K562 (cell line): Measurements from ENCODE around the gene ORC5. TPM values are rescaled to one million over a fixed set of nuclear protein-coding genes. Genes with fewer than 3 reads are reported as not detected.

Experiments
- ATAC-seq: fragments of 200-7000 bp; cut with Tn5 transposase; 3 replicates; pipeline ENCODE4 v1.9.1; 2020; ENCODE audit warnings: moderate library complexity
- BruUV-seq: library from RNA; stranded (reverse); fragments of 400-500 nt; replicated peaks from 2 replicates; lab custom pipeline; 2021; lab: Mats Ljungman, UMichigan
- CTCF ChIA-PET: fragments of 300-600 bp; formaldehyde crosslinking; extraction: SDS; loops from one replicate; lab custom pipeline; 2021; ENCODE audit warnings: low intra/inter-chr PET ratio; lab: Yijun Ruan, JAX
- POLR2A ChIA-PET: fragments of 300-600, 350-650 bp; sonication (Branson Sonifier 250); formaldehyde crosslinking; extraction: SDS; loops from one replicate; lab custom pipeline; 2021; ENCODE audit warnings: antibody characterized with exemption, inconsistent platforms; lab: Yijun Ruan, JAX
- DNase-seq, 4 experiments: peaks; one replicate each; pipeline versions ENCODE4 v3.0.0 to v3.0.0-alpha.2; 2011 to 2018; ENCODE audit warnings: low spot score in 3 of 4, mixed read lengths in 3 of 4; ENCODE audit errors: extremely low read depth in 1 of 4
- FAIRE-seq: peaks from 2 replicates; lab custom pipeline; 2011; peaks lifted over from hg19 to GRCh38; lab: Jason Lieb, UNC
- H2AFZ ChIP-seq: 2 replicates; pipeline ENCODE4 v1.6.0; 2011; ENCODE audit warnings: low read depth, low read length, control low read depth, inconsistent platforms
- H3K27ac ChIP-seq: fragments of 200-600 bp; 3 replicates; pipeline ENCODE4 v1.8.0; 2011; ENCODE audit warnings: low read depth, mild to moderate bottlenecking, control low read depth, inconsistent platforms, low read length, moderate library complexity, mixed read lengths; ENCODE audit errors: extremely low read depth
- H3K27me3 ChIP-seq, 2 experiments: fragments of 300-600 bp in 1 of 2; 2 replicates in 1 of 2; 3 replicates in 1 of 2; pipeline versions ENCODE4 v1.6.0 to v1.8.0; 2011; ENCODE audit warnings: inconsistent platforms in 2 of 2, low read length in 2 of 2, mild to moderate bottlenecking in 1 of 2, mixed read lengths in 1 of 2, moderate library complexity in 1 of 2; ENCODE audit not compliant: control insufficient read depth in 2 of 2, insufficient read depth in 2 of 2
- H3K36me3 ChIP-seq: fragments of 300-600 bp; 3 replicates; pipeline ENCODE4 v1.8.0; 2011; ENCODE audit warnings: mild to moderate bottlenecking, low read length, inconsistent platforms; ENCODE audit not compliant: control insufficient read depth, insufficient read depth
- H3K4me1 ChIP-seq, 2 experiments: fragments of 200-600 bp in 1 of 2; replicated peaks in 1 of 2; 2 replicates in 1 of 2; 3 replicates in 1 of 2; pipeline versions ENCODE4 v1.5.1 to v1.8.0; 2011; ENCODE audit warnings: inconsistent platforms in 2 of 2, low read length in 2 of 2, mild to moderate bottlenecking in 1 of 2, mixed read lengths in 1 of 2, moderate library complexity in 1 of 2; ENCODE audit not compliant: control insufficient read depth in 2 of 2, insufficient read depth in 2 of 2
- H3K4me2 ChIP-seq: 2 replicates; pipeline ENCODE4 v1.6.1; 2011; ENCODE audit warnings: low read length, control low read depth, inconsistent platforms, mixed read lengths; ENCODE audit not compliant: insufficient read depth
- H3K4me3 ChIP-seq: fragments of 200-600 bp; sonication (generic), shearing (Covaris generic); 2 replicates; pipeline ENCODE4 v1.5.1; 2016; ENCODE audit warnings: control low read depth, inconsistent platforms
- H3K79me2 ChIP-seq: fragments of 200-600 bp; 3 replicates; pipeline ENCODE4 v1.8.0; 2011; ENCODE audit warnings: low read length, inconsistent platforms; ENCODE audit not compliant: control insufficient read depth, insufficient read depth
- H3K9ac ChIP-seq, 2 experiments: 2 replicates each; pipeline versions ENCODE4 v1.6.0 to v1.6.1; 2011; ENCODE audit warnings: low read depth in 2 of 2, low read length in 2 of 2, control low read depth in 1 of 2, inconsistent platforms in 1 of 2, mild to moderate bottlenecking in 1 of 2, mixed read lengths in 1 of 2; ENCODE audit not compliant: insufficient read depth in 1 of 2
- H3K9me1 ChIP-seq: one replicate; pipeline ENCODE4 v1.6.0; 2011; ENCODE audit warnings: inconsistent platforms, mild to moderate bottlenecking, low read length, moderate library complexity; ENCODE audit not compliant: control insufficient read depth, insufficient read depth
- H3K9me3 ChIP-seq: replicated peaks from 2 replicates; pipeline ENCODE4 v1.5.1; 2011; ENCODE audit warnings: low read depth, low read length, inconsistent platforms; ENCODE audit not compliant: control insufficient read depth, insufficient read depth
- H4K20me1 ChIP-seq: replicated peaks from 2 replicates; pipeline ENCODE4 v1.6.1; 2011; ENCODE audit warnings: low read length, inconsistent platforms, mixed read lengths; ENCODE audit not compliant: control insufficient read depth, insufficient read depth
- CHAMP1 ChIP-seq: fragments of 450-650 bp; IDR thresholded peaks from 2 replicates; pipeline ENCODE4 v1.6.1; 2016; ENCODE audit warnings: mild to moderate bottlenecking
- CREB3 ChIP-seq: fragments of 450-650 bp; conservative IDR thresholded peaks from 2 replicates; pipeline ENCODE4 v1.6.1; 2016; ENCODE audit warnings: missing genetic modification characterization, low read depth, mild to moderate bottlenecking, missing compliant biosample characterization, moderate library complexity
- CREBBP ChIP-seq: IDR thresholded peaks from one replicate; pipeline ENCODE4 v1.6.1; 2012; ENCODE audit warnings: low read depth, mild to moderate bottlenecking, control low read depth, inconsistent platforms, low read length
- DIDO1 ChIP-seq: fragments of 450-650 bp; IDR thresholded peaks from 2 replicates; pipeline ENCODE4 v1.6.1; 2016; ENCODE audit warnings: low read depth, missing biosample characterization, missing genetic modification characterization
- DMBX1 ChIP-seq: fragments of 250-450 bp; sonication (Bioruptor Pico); IDR thresholded peaks from 2 replicates; pipeline ENCODE4 v1.8.0; 2022; ENCODE audit warnings: inconsistent platforms, mild to moderate bottlenecking, moderate library complexity, borderline replicate concordance
- FUS ChIP-seq: fragments of 200-400 bp; formaldehyde crosslinking; optimal IDR thresholded peaks from 2 replicates; pipeline ENCODE3; 2017; ENCODE audit warnings: low read depth, low read length
- GABPA ChIP-seq: fragments of 200-800 bp; sonication (Bioruptor generic); conservative IDR thresholded peaks from 2 replicates; pipeline ENCODE4 v1.6.1; 2016; ENCODE audit warnings: low read depth, missing genetic modification characterization, missing compliant biosample characterization
- MITF ChIP-seq: IDR thresholded peaks from 2 replicates; pipeline ENCODE4 v1.6.1; 2014; ENCODE audit warnings: antibody characterized with exemption
- PHB2 ChIP-seq: fragments of 450-650 bp; IDR thresholded peaks from 2 replicates; pipeline ENCODE4 v1.6.1; 2017; ENCODE audit warnings: low read depth
- PHTF2 ChIP-seq: fragments of 250-450 bp; sonication (Bioruptor Pico); IDR thresholded peaks from 2 replicates; pipeline ENCODE4 v1.5.0; 2021; ENCODE audit warnings: mild to moderate bottlenecking
- PTRF ChIP-seq: fragments of 450-650 bp; IDR thresholded peaks from 2 replicates; pipeline ENCODE4 v1.6.1; 2016; ENCODE audit warnings: mild to moderate bottlenecking, missing genetic modification characterization, missing compliant biosample characterization
- XRCC3 ChIP-seq: fragments of 450-650 bp; IDR thresholded peaks from 2 replicates; pipeline ENCODE4 v1.6.1; 2017; ENCODE audit warnings: mild to moderate bottlenecking, moderate library complexity
- ZNF174 ChIP-seq: fragments of 250-450 bp; sonication (Bioruptor Pico); IDR thresholded peaks from 2 replicates; pipeline ENCODE4 v1.4.0; 2020; ENCODE audit warnings: mild to moderate bottlenecking
- ZNF592 ChIP-seq: fragments of 450-650 bp; IDR thresholded peaks from 2 replicates; pipeline ENCODE4 v1.6.1; 2017; ENCODE audit warnings: antibody characterized with exemption, mild to moderate bottlenecking
- ZNF764 ChIP-seq: fragments of 250-450 bp; sonication (Bioruptor Pico); IDR thresholded peaks from 2 replicates; pipeline ENCODE4 v1.4.0; 2020; ENCODE audit warnings: low read depth, mild to moderate bottlenecking, moderate library complexity
- WGBS: fragments of 100-300 bp; shearing (Covaris generic); methylation state at CpG from one replicate; pipeline ENCODE4 v1.1.6; 2016; ENCODE audit warnings: low coverage, mixed read lengths; ENCODE audit not compliant: insufficient coverage; ENCODE audit errors: missing lambda C conversion rate; 5-methylcytosine and 5-hydroxymethylcytosine counted together
- in situ Hi-C: fragments of 300-500 bp; cut with MboI; formaldehyde crosslinking; loops from 4 replicates; pipeline ENCODE4 v1.15.0; 2018; ENCODE audit warnings: inconsistent platforms, mixed read lengths
- intact Hi-C: fragments of 100-400 bp; cut with micrococcal nuclease; formaldehyde crosslinking; loops from 2 replicates; pipeline ENCODE4 v1.14.2; 2022
- polyA plus RNA-seq, 8 experiments: library from polyadenylated mRNA; depleted of rRNA in 4 of 8; stranded (reverse) in 5 of 8; unstranded in 3 of 8; fragments of >200 nt; fragmentation: Nextera tagmentation in 2 of 8; fragmentation: Illumina TruSeq in 1 of 8; extraction: Ambion mirVana in 2 of 8; extraction: Trizol in 1 of 8; gene quantifications; 2 replicates each; pipeline versions ENCODE4 v1.2.1 to v1.2.3, GENCODE V29; 2011 to 2014; ENCODE audit warnings: inconsistent platforms in 1 of 8, missing spikeins in 1 of 8
- total RNA-seq, 7 experiments: library from RNA; depleted of rRNA in 6 of 7; stranded (reverse); fragments of >200 nt in 6 of 7; fragmentation: Illumina TruSeq in 2 of 7; extraction: Trizol in 2 of 7; gene quantifications; 2 replicates each; pipeline versions ENCODE4 v1.2.1 to v1.2.3, GENCODE V29; 2011 to 2021; ENCODE audit warnings: low replicate concordance in 1 of 7

Gene ORC5
- total and polyA plus RNA-seq, 9 of the 15 experiments (the other 6 are each of a cell fraction or from before 2014, with no cell fraction given): 29.8 to 136 (median 54.8) TPM

GRCh38 chr7:104112623-104113022 lies 95.2 kb downstream of the ORC5 start:
- intact Hi-C loops: no loop called here
- peak; percentile 29 for FAIRE-seq
- no peak for TF ChIP-seq CHAMP1
- TF ChIP-seq DIDO1: no peak
- no peak for TF ChIP-seq DMBX1 (CRISPR knock-in tag)
- no peak for TF ChIP-seq XRCC3
- TF ChIP-seq ZNF174 (CRISPR knock-in tag): no peak
- TF ChIP-seq PHB2: no peak
- TF ChIP-seq FUS: no peak
- no peak for TF ChIP-seq ZNF592
- no peak for TF ChIP-seq PHTF2
- no peak for TF ChIP-seq CREBBP
- TF ChIP-seq PTRF: no peak
- TF ChIP-seq MITF: no peak
- TF ChIP-seq CREB3 (tag): no peak
- TF ChIP-seq GABPA (tag): no peak
- no peak for TF ChIP-seq ZNF764 (CRISPR knock-in tag)

More at GRCh38 chr7:104112623-104113022, 95.2 kb downstream of the ORC5 start:
- no peak overlapping the region for H3K4me3 ChIP-seq
- DNase-seq (no peak), ATAC-seq (no peak)
- H2AFZ ChIP-seq: 0 out of 2 replicates have a peak overlapping the region, but pooled peaks have one; percentile 6
- no peaks in the 10 kb centered on the region for H3K9me3 ChIP-seq
- ChIA-PET POLR2A (no interaction called here), CTCF (no interaction called here)
- no TSS peak for BruUV-seq
- no peaks in the 10 kb centered on the region for H3K36me3 ChIP-seq
- no peaks in the 10 kb centered on the region for H3K9me1 ChIP-seq
- no peaks in the 10 kb centered on the region for H4K20me1 ChIP-seq
- no peak overlapping the region for H3K4me2 ChIP-seq
- H3K27ac ChIP-seq: no peak overlapping the region
- H3K9ac ChIP-seq: no peak overlapping the region
- in situ Hi-C loops: no loop called here
- H3K27me3 ChIP-seq: no peaks in the 10 kb centered on the region
- 9% methylated on average over 1 of the region's 1 CpG for WGBS
- H3K79me2 ChIP-seq: no peaks in the 10 kb centered on the region
- no peaks in the 10 kb centered on the region for H3K4me1 ChIP-seq
